Astrocyte of the hippocampus (primary cell): ENCODE data around the gene MARCHF11.

Experiments used
- DNase-seq: peaks from one replicate; pipeline ENCODE4 v3.0.0; 2011; ENCODE audit warnings: low read depth, low spot score

Gene MARCHF11

GRCh38 chr5:16051246-16051755, 128.3 kb downstream of the MARCHF11 start:
- peak; percentile 52 for DNase-seq

- DNase-seq: no peak
These were observed 129.2 kb downstream of the MARCHF11 start for GRCh38 chr5:16050414-16050813.

- peak; percentile 26 for DNase-seq
These were observed 129.8 kb downstream of the MARCHF11 start for GRCh38 chr5:16049761-16050160.

GRCh38 chr5:16048132-16048531, 131.5 kb downstream of the MARCHF11 start:
- DNase-seq: no peak

GRCh38 chr5:16043349-16043965, 136.1 kb downstream of the MARCHF11 start:
- DNase-seq: no peak

- no peak for DNase-seq
These were observed 142.3 kb downstream of the MARCHF11 start for GRCh38 chr5:16037121-16037845.

GRCh38 chr5:16034319-16035001, 145.1 kb downstream of the MARCHF11 start:
- no peak for DNase-seq

GRCh38 chr5:16033187-16033925, 146.2 kb downstream of the MARCHF11 start:
- DNase-seq: no peak

GRCh38 chr5:16028708-16029107, 150.9 kb downstream of the MARCHF11 start:
- DNase-seq: no peak

GRCh38 chr5:16025681-16026080, 153.9 kb downstream of the MARCHF11 start:
- no peak for DNase-seq

GRCh38 chr5:16018970-16019369, 160.6 kb downstream of the MARCHF11 start:
- DNase-seq: no peak

GRCh38 chr5:16017720-16018119, 161.9 kb downstream of the MARCHF11 start:
- DNase-seq: no peak
